KOPT-K1 (cell line): ENCODE measurements around the gene VDAC2.

ENCODE experiments used
- H3K27ac ChIP-seq: fragments of 200-600 bp; sonication (generic); 2 replicates; pipeline ENCODE4 v1.5.1; 2016; ENCODE audit warnings: antibody characterized with exemption, mild to moderate bottlenecking, low read depth, low read length; ENCODE audit not compliant: poor library complexity, severe bottlenecking
- H3K36me3 ChIP-seq: fragments of 200-600 bp; sonication (generic); 2 replicates; pipeline ENCODE4 v1.5.1; 2017; ENCODE audit warnings: antibody characterized with exemption, mild to moderate bottlenecking, low read length, moderate library complexity; ENCODE audit not compliant: insufficient read depth
- H3K9me3 ChIP-seq: fragments of 200-600 bp; sonication (generic); 2 replicates; pipeline ENCODE4 v1.5.1; 2017; ENCODE audit warnings: antibody characterized with exemption, low read length, mild to moderate bottlenecking; ENCODE audit not compliant: insufficient read depth, poor library complexity, severe bottlenecking

VDAC2 gene

GRCh38 chr10:75245354-75246250 lies 35.0 kb downstream of the VDAC2 start:
- Histone ChIP-seq H3K9me3 (no peaks in the 10 kb centered on the region), H3K36me3 (no peaks in the 10 kb centered on the region), H3K27ac (no peak overlapping the region)

GRCh38 chr10:75246506-75246905 lies 35.9 kb downstream of the VDAC2 start:
- H3K9me3 ChIP-seq = no peaks in the 10 kb centered on the region
- H3K36me3 ChIP-seq = no peaks in the 10 kb centered on the region
- H3K27ac ChIP-seq = no peak overlapping the region

- peaks cover 8% of the 10 kb centered on the region for H3K9me3 ChIP-seq
- H3K36me3 ChIP-seq = no peaks in the 10 kb centered on the region
- H3K27ac ChIP-seq = no peak overlapping the region
These were observed 37.2 kb downstream of the VDAC2 start for GRCh38 chr10:75247797-75248196.

- Histone ChIP-seq H3K9me3 (peaks cover 32% of the 10 kb centered on the region), H3K27ac (no peak overlapping the region)
These were observed 40.3 kb downstream of the VDAC2 start for GRCh38 chr10:75250934-75251333.

GRCh38 chr10:75253281-75254220 lies 43.0 kb downstream of the VDAC2 start:
- H3K27ac ChIP-seq = no peak overlapping the region
- H3K9me3 ChIP-seq = peaks cover 32% of the 10 kb centered on the region
- H3K36me3 ChIP-seq = no peaks in the 10 kb centered on the region

More at GRCh38 chr10:75250934-75251333, 40.3 kb downstream of the VDAC2 start:
- H3K36me3 ChIP-seq = no peaks in the 10 kb centered on the region

- H3K27ac ChIP-seq = no peak overlapping the region
- H3K9me3 ChIP-seq = peaks cover 32% of the 10 kb centered on the region
- H3K36me3 ChIP-seq = no peaks in the 10 kb centered on the region
These were observed 44.1 kb downstream of the VDAC2 start for GRCh38 chr10:75254739-75255138.

- no peak overlapping the region for H3K27ac ChIP-seq
These were observed 50.4 kb downstream of the VDAC2 start for GRCh38 chr10:75260990-75261389.

GRCh38 chr10:75261813-75262705 lies 51.5 kb downstream of the VDAC2 start:
- no peaks in the 10 kb centered on the region for H3K36me3 ChIP-seq
- H3K9me3 ChIP-seq = no peaks in the 10 kb centered on the region
- H3K27ac ChIP-seq = no peak overlapping the region

More at GRCh38 chr10:75260990-75261389, 50.4 kb downstream of the VDAC2 start:
- H3K9me3 ChIP-seq = no peaks in the 10 kb centered on the region
- no peaks in the 10 kb centered on the region for H3K36me3 ChIP-seq

GRCh38 chr10:75263806-75264205 lies 53.2 kb downstream of the VDAC2 start:
- Histone ChIP-seq H3K27ac (no peak overlapping the region), H3K9me3 (no peaks in the 10 kb centered on the region), H3K36me3 (no peaks in the 10 kb centered on the region)

- Histone ChIP-seq H3K27ac (no peak overlapping the region), H3K36me3 (no peaks in the 10 kb centered on the region), H3K9me3 (no peaks in the 10 kb centered on the region)
These were observed 55.3 kb downstream of the VDAC2 start for GRCh38 chr10:75265856-75266255.

- H3K27ac ChIP-seq = no peak overlapping the region
- H3K36me3 ChIP-seq = no peaks in the 10 kb centered on the region
- no peaks in the 10 kb centered on the region for H3K9me3 ChIP-seq
These were observed 56.3 kb downstream of the VDAC2 start for GRCh38 chr10:75266945-75267344.

GRCh38 chr10:75269605-75270004 lies 59.0 kb downstream of the VDAC2 start:
- no peak overlapping the region for H3K27ac ChIP-seq
- no peaks in the 10 kb centered on the region for H3K9me3 ChIP-seq
- no peaks in the 10 kb centered on the region for H3K36me3 ChIP-seq

- no peak overlapping the region for H3K27ac ChIP-seq
- no peaks in the 10 kb centered on the region for H3K9me3 ChIP-seq
These were observed 61.5 kb downstream of the VDAC2 start for GRCh38 chr10:75272094-75272493.

GRCh38 chr10:75272896-75273295 lies 62.3 kb downstream of the VDAC2 start:
- H3K9me3 ChIP-seq = no peaks in the 10 kb centered on the region
- no peak overlapping the region for H3K27ac ChIP-seq
- H3K36me3 ChIP-seq = no peaks in the 10 kb centered on the region

More at GRCh38 chr10:75272094-75272493, 61.5 kb downstream of the VDAC2 start:
- H3K36me3 ChIP-seq = no peaks in the 10 kb centered on the region
